GM12891 (cell line): Measurements from ENCODE around the gene TPST1.

Source experiments
- PAX5 ChIP-seq: IDR thresholded peaks from 2 replicates; pipeline ENCODE4 v1.6.1; 2011; ENCODE audit warnings: low read length, moderate library complexity, mild to moderate bottlenecking; ENCODE audit not compliant: insufficient read depth, severe bottlenecking
- POLR2A ChIP-seq: IDR thresholded peaks from 2 replicates; pipeline ENCODE4 v1.6.1; 2011; ENCODE audit warnings: low read depth, low read length, control low read depth
- POLR2AphosphoS5 ChIP-seq: IDR thresholded peaks from 2 replicates; pipeline ENCODE4 v1.6.1; 2011; ENCODE audit warnings: low read depth, low read length, control low read depth
- POU2F2 ChIP-seq: IDR thresholded peaks from 2 replicates; pipeline ENCODE4 v1.6.1; 2011; ENCODE audit warnings: low read depth, mild to moderate bottlenecking, control low read depth, low read length, moderate library complexity
- SPI1 ChIP-seq: IDR thresholded peaks from 2 replicates; pipeline ENCODE4 v1.6.1; 2011; ENCODE audit warnings: low read depth, low read length, control low read depth
- TAF1 ChIP-seq: IDR thresholded peaks from 2 replicates; pipeline ENCODE4 v1.6.1; 2011; ENCODE audit warnings: low read depth, low read length, control low read depth

DNA sequence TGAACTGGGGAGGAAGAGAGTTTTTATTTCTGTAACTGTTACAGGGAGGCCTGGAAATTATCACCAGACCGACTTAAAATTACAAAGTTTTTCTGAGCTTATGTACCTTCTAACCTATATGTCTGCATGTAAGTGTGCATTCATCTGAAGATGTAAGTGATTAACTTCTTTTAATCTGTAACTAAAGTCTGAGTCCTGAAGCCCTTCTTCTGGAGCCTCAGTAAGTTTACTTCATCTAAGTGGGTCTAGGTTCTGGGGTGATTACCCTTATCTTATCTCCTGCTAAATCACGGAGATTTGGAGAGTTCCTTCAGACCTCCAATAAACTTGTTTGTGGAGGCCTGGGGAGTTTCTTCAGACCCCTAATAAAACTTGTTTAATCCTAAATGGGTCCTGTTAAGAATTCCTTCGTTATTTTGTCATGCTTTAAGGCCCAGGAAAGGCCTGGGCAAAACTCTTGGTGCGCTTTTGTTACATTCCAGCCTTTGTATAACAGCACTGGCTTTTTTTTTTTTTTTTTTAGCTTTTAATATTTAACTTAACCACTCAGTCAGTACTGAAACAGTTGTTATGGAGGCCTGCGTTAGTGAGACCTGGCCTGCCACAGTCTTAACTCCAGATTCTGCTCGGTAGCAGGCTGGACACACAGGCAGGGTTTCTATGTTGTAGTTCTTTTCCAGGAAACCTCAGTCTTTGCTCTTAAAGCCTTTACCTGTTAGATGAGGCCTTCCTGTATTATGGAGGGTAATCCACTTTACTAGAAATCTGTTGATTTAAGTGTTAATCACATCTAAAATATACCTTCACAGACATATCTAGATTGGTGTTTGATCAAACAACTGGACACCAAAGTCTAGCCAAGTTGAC is 33.0 kb downstream of the TPST1 start:
- TF ChIP-seq POLR2A (no peak), SPI1 (no peak), POLR2AphosphoS5 (no peak), POU2F2 (no peak), TAF1 (no peak), PAX5 (no peak)
